GM12873 (cell line): ENCODE data around the gene KCNK3.

ENCODE experiments used
- CTCF ChIP-seq: IDR thresholded peaks from 2 replicates; pipeline ENCODE4 v1.5.1; 2012; ENCODE audit warnings: low read depth, mild to moderate bottlenecking, moderate library complexity, low read length, control low read depth; ENCODE audit not compliant: insufficient read depth; ENCODE audit errors: missing control alignments

KCNK3 gene

GRCh38 chr2:26723991-26724750 lies 31.6 kb downstream of the KCNK3 start:
- TF ChIP-seq CTCF = no peak

- TF ChIP-seq CTCF = no peak
Observed at GRCh38 chr2:26724784-26725520, 32.4 kb downstream of the KCNK3 start.

GRCh38 chr2:26725521-26725820 lies 32.9 kb downstream of the KCNK3 start:
- TF ChIP-seq CTCF = no peak

GRCh38 chr2:26726228-26726627 lies 33.7 kb downstream of the KCNK3 start:
- no peak for TF ChIP-seq CTCF

- TF ChIP-seq CTCF = no peak
Observed at GRCh38 chr2:26727641-26728561, 35.4 kb downstream of the KCNK3 start.

- TF ChIP-seq CTCF = no peak
Observed at GRCh38 chr2:26729311-26729710, 36.8 kb downstream of the KCNK3 start.
